ENCODE data around the gene NTN3.

NTN3 gene

GRCh38 chr16:2487903-2488531 lies 16.9 kb downstream of the NTN3 start:
- Histone ChIP-seq H3K4me1 (ENCODE audit: insufficient read depth, poor library complexity, severe bottlenecking) (no peaks in the 10 kb centered on the region), H3K4me3 (ENCODE audit: severe bottlenecking) (no peak overlapping the region), H3K27ac (ENCODE audit: poor library complexity, severe bottlenecking) (no peak overlapping the region), H3K27me3 (ENCODE audit: insufficient read depth, poor library complexity, severe bottlenecking) (no peaks in the 10 kb centered on the region), H3K36me3 (ENCODE audit: low read depth) (no peaks in the 10 kb centered on the region), H3K9me3 (ENCODE audit: severe bottlenecking) (no peaks in the 10 kb centered on the region)
- DNase-seq (ENCODE audit: low spot score), result no peak
- ATAC-seq (ENCODE audit: low read depth), result no peak
- TF ChIP-seq CTCF (IDR thresholded peaks at IDR 0.05; ENCODE audit: poor library complexity, severe bottlenecking), result no peak

GRCh38 chr16:2489581-2489980 lies 18.5 kb downstream of the NTN3 start:
- H3K36me3 ChIP-seq (ENCODE audit: low read depth), result no peaks in the 10 kb centered on the region

GRCh38 chr16:2490190-2491105 lies 19.4 kb downstream of the NTN3 start:
- no peaks in the 10 kb centered on the region for H3K27me3 ChIP-seq (ENCODE audit: insufficient read depth, poor library complexity, severe bottlenecking)
- DNase-seq (ENCODE audit: low spot score), result no peak
- H3K4me3 ChIP-seq (ENCODE audit: severe bottlenecking), result no peak overlapping the region
- H3K4me1 ChIP-seq (ENCODE audit: insufficient read depth, poor library complexity, severe bottlenecking), result no peaks in the 10 kb centered on the region
- H3K36me3 ChIP-seq (ENCODE audit: low read depth), result no peaks in the 10 kb centered on the region
- H3K9me3 ChIP-seq (ENCODE audit: severe bottlenecking), result no peaks in the 10 kb centered on the region
- H3K27ac ChIP-seq (ENCODE audit: poor library complexity, severe bottlenecking), result no peak overlapping the region
- TF ChIP-seq CTCF (IDR thresholded peaks at IDR 0.05; ENCODE audit: poor library complexity, severe bottlenecking), result no peak
- no peak; the same call in 2 of the 3 replicates for ATAC-seq (ENCODE audit: low read depth)

More at GRCh38 chr16:2489581-2489980, 18.5 kb downstream of the NTN3 start:
- H3K9me3 ChIP-seq (ENCODE audit: severe bottlenecking), result no peaks in the 10 kb centered on the region
- ATAC-seq (ENCODE audit: low read depth), result no peak
- TF ChIP-seq CTCF (IDR thresholded peaks at IDR 0.05; ENCODE audit: poor library complexity, severe bottlenecking), result no peak
- no peak for DNase-seq (ENCODE audit: low spot score)
- no peak overlapping the region for H3K27ac ChIP-seq (ENCODE audit: poor library complexity, severe bottlenecking)
- H3K27me3 ChIP-seq (ENCODE audit: insufficient read depth, poor library complexity, severe bottlenecking), result no peaks in the 10 kb centered on the region
- H3K4me1 ChIP-seq (ENCODE audit: insufficient read depth, poor library complexity, severe bottlenecking), result no peaks in the 10 kb centered on the region
- no peak overlapping the region for H3K4me3 ChIP-seq (ENCODE audit: severe bottlenecking)

GRCh38 chr16:2492292-2492691 lies 21.2 kb downstream of the NTN3 start:
- Histone ChIP-seq H3K27me3 (ENCODE audit: insufficient read depth, poor library complexity, severe bottlenecking) (no peaks in the 10 kb centered on the region), H3K4me3 (ENCODE audit: severe bottlenecking) (no peak overlapping the region), H3K27ac (ENCODE audit: poor library complexity, severe bottlenecking) (no peak overlapping the region), H3K9me3 (ENCODE audit: severe bottlenecking) (no peaks in the 10 kb centered on the region), H3K4me1 (ENCODE audit: insufficient read depth, poor library complexity, severe bottlenecking) (no peaks in the 10 kb centered on the region), H3K36me3 (ENCODE audit: low read depth) (0 out of 2 replicates have a peak, but pooled peaks cover 5% of the 10 kb centered on the region)
- ATAC-seq (ENCODE audit: low read depth) (no peak), DNase-seq (ENCODE audit: low spot score) (no peak)
- no peak for TF ChIP-seq CTCF (IDR thresholded peaks at IDR 0.05; ENCODE audit: poor library complexity, severe bottlenecking)

All from RWPE2 (cell line).